AG09309 (cell line): ENCODE data around the gene YWHAH.

Experiments used
- DNase-seq: peaks from one replicate; pipeline ENCODE4 v3.0.0-alpha.2; 2010; ENCODE audit warnings: low read depth
- H3K4me3 ChIP-seq: 2 replicates; pipeline ENCODE4 v1.5.1; 2011; ENCODE audit warnings: mild to moderate bottlenecking, low read depth, low read length, moderate library complexity; ENCODE audit not compliant: control insufficient read depth
- CTCF ChIP-seq: IDR thresholded peaks from 2 replicates; pipeline ENCODE4 v1.5.1; 2011; ENCODE audit warnings: mild to moderate bottlenecking, low read depth, low read length, inconsistent platforms; ENCODE audit not compliant: insufficient read depth, control insufficient read depth; ENCODE audit errors: missing control alignments

YWHAH gene

GRCh38 chr22:31958625-31959239 lies 14.4 kb downstream of the YWHAH start:
- DNase-seq: no peak
- TF ChIP-seq CTCF: no peak
- no peak overlapping the region for H3K4me3 ChIP-seq

GRCh38 chr22:31960767-31961166 lies 16.4 kb downstream of the YWHAH start:
- DNase-seq: no peak
- no peak for TF ChIP-seq CTCF
- no peak overlapping the region for H3K4me3 ChIP-seq

GRCh38 chr22:31962387-31963125 lies 18.2 kb downstream of the YWHAH start:
- no peak overlapping the region for H3K4me3 ChIP-seq
- TF ChIP-seq CTCF: no peak
- no peak for DNase-seq

- no peak for TF ChIP-seq CTCF
- no peak overlapping the region for H3K4me3 ChIP-seq
- DNase-seq: no peak
Observed at GRCh38 chr22:31968022-31968421, 23.7 kb downstream of the YWHAH start.

GRCh38 chr22:31969789-31970489 lies 25.6 kb downstream of the YWHAH start:
- no peak for DNase-seq
- peak; percentile 81 for TF ChIP-seq CTCF
- peak overlapping the region; percentile 60 for H3K4me3 ChIP-seq

- no peak for DNase-seq
- H3K4me3 ChIP-seq: peak overlapping the region; percentile 60
- peak; percentile 97 for TF ChIP-seq CTCF
Observed at GRCh38 chr22:31970490-31971444, 26.4 kb downstream of the YWHAH start.
